ENCODE measurements around the gene CEP112.

GRCh38 chr17:66018786-66019185, 173.1 kb downstream of the CEP112 start:
- TF ChIP-seq, protein P1, sequence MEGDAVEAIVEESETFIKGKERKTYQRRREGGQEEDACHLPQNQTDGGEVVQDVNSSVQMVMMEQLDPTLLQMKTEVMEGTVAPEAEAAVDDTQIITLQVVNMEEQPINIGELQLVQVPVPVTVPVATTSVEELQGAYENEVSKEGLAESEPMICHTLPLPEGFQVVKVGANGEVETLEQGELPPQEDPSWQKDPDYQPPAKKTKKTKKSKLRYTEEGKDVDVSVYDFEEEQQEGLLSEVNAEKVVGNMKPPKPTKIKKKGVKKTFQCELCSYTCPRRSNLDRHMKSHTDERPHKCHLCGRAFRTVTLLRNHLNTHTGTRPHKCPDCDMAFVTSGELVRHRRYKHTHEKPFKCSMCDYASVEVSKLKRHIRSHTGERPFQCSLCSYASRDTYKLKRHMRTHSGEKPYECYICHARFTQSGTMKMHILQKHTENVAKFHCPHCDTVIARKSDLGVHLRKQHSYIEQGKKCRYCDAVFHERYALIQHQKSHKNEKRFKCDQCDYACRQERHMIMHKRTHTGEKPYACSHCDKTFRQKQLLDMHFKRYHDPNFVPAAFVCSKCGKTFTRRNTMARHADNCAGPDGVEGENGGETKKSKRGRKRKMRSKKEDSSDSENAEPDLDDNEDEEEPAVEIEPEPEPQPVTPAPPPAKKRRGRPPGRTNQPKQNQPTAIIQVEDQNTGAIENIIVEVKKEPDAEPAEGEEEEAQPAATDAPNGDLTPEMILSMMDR (IDR thresholded peaks at IDR 0.05), result no peak
- TF ChIP-seq EZH2 (IDR thresholded peaks at IDR 0.05), result no peak
- TF ChIP-seq EZH2phosphoT487 (IDR thresholded peaks at IDR 0.05), result no peak

All from neural progenitor cell (in vitro differentiated cells).